ENCODE data around the gene TMEM203.

- TF ChIP-seq CTCF (conservative IDR thresholded peaks at IDR 0.05) (no peak), ZFX (IDR thresholded peaks at IDR 0.05) (no peak)
These were observed 47.6 kb downstream of the TMEM203 start for GRCh38 chr9:137157618-137158415.
